Breast epithelium (tissue), 3 donors: ENCODE measurements around the gene FOCAD.

ENCODE experiments used
- CTCF ChIP-seq, 3 donors: fragments of 450-650 bp; IDR thresholded peaks; one replicate each; pipeline ENCODE4 v1.5.1; 2016 to 2017; ENCODE audit warnings: antibody characterized with exemption in 3 of 3, mild to moderate bottlenecking in 3 of 3, moderate library complexity in 3 of 3
- POLR2A ChIP-seq: fragments of 450-650 bp; IDR thresholded peaks from one replicate; pipeline ENCODE4 v1.6.1; 2016; ENCODE audit warnings: antibody characterized with exemption, mild to moderate bottlenecking, moderate library complexity
- POLR2AphosphoS5 ChIP-seq, 3 donors: sonication (generic); formaldehyde crosslinking; IDR thresholded peaks; one replicate each; pipeline ENCODE4 v1.6.1; 2017; ENCODE audit warnings: antibody characterized with exemption in 3 of 3

- TF ChIP-seq POLR2AphosphoS5 (IDR thresholded peaks at IDR 0.05), result no peak
- no peak for TF ChIP-seq CTCF (IDR thresholded peaks at IDR 0.05)
- TF ChIP-seq POLR2A, result no peak
These were observed 104.7 kb downstream of the FOCAD start for GRCh38 chr9:20788526-20789451.
